Urothelium cell line (cell line): ENCODE data around the gene MTG2.

Experiments used
- DNase-seq: peaks from one replicate; pipeline ENCODE4 v3.0.0; 2011; ENCODE audit warnings: low spot score, mixed read lengths
- FAIRE-seq: peaks from 2 replicates; lab custom pipeline; 2011; peaks lifted over from hg19 to GRCh38; lab: Jason Lieb, UNC

The MTG2 gene

GRCh38 chr20:62181808-62182207 is 1.0 kb upstream of the MTG2 start:
- DNase-seq: no peak

GRCh38 chr20:62183426-62184142 is 756 bp downstream of the MTG2 start:
- FAIRE-seq: no peak
- no peak for DNase-seq

More at GRCh38 chr20:62181808-62182207, 1.0 kb upstream of the MTG2 start:
- no peak for FAIRE-seq

- DNase-seq (no peak), FAIRE-seq (no peak)
Observed at GRCh38 chr20:62186096-62186426, 3.2 kb downstream of the MTG2 start.

- no peak for FAIRE-seq
- no peak for DNase-seq
Observed at GRCh38 chr20:62186887-62187866, 4.3 kb downstream of the MTG2 start.

GRCh38 chr20:62190639-62191411 is 8.0 kb downstream of the MTG2 start:
- FAIRE-seq: no peak
- DNase-seq: no peak

GRCh38 chr20:62191781-62192559 is 9.1 kb downstream of the MTG2 start:
- DNase-seq (no peak), FAIRE-seq (no peak)

GRCh38 chr20:62192635-62193034 is 9.8 kb downstream of the MTG2 start:
- FAIRE-seq (no peak), DNase-seq (no peak)

GRCh38 chr20:62193079-62194025 is 10.5 kb downstream of the MTG2 start:
- no peak for DNase-seq
- FAIRE-seq: no peak

GRCh38 chr20:62195075-62195405 is 12.2 kb downstream of the MTG2 start:
- no peak for FAIRE-seq

GRCh38 chr20:62195736-62196135 is 12.9 kb downstream of the MTG2 start:
- FAIRE-seq: no peak
- no peak for DNase-seq

More at GRCh38 chr20:62195075-62195405, 12.2 kb downstream of the MTG2 start:
- no peak for DNase-seq

- FAIRE-seq (no peak), DNase-seq (no peak)
Observed at GRCh38 chr20:62196286-62196685, 13.5 kb downstream of the MTG2 start.

- DNase-seq (no peak), FAIRE-seq (no peak)
Observed at GRCh38 chr20:62197311-62197710, 14.5 kb downstream of the MTG2 start.

GRCh38 chr20:62197801-62198200 is 15.0 kb downstream of the MTG2 start:
- DNase-seq (no peak), FAIRE-seq (no peak)

- no peak for FAIRE-seq
- no peak for DNase-seq
Observed at GRCh38 chr20:62198496-62198895, 15.7 kb downstream of the MTG2 start.

GRCh38 chr20:62198931-62199330 is 16.1 kb downstream of the MTG2 start:
- DNase-seq (no peak), FAIRE-seq (no peak)

- FAIRE-seq (no peak), DNase-seq (no peak)
Observed at GRCh38 chr20:62200491-62201172, 17.8 kb downstream of the MTG2 start.

- DNase-seq (no peak), FAIRE-seq (no peak)
Observed at GRCh38 chr20:62201173-62202082, 18.6 kb downstream of the MTG2 start.

GRCh38 chr20:62202083-62202395 is 19.2 kb downstream of the MTG2 start:
- no peak for DNase-seq
- FAIRE-seq: no peak
